ENCODE results near the gene PRCC. TPM values are rescaled to one million over a fixed set of nuclear protein-coding genes. Genes with fewer than 3 reads are reported as not detected.

PRCC gene
- total and polyA plus RNA-seq, 2 of the 13 experiments (the other 11 are each of a cell fraction or from before 2014, with no cell fraction given) = 24.2 to 40.5 TPM

DNA sequence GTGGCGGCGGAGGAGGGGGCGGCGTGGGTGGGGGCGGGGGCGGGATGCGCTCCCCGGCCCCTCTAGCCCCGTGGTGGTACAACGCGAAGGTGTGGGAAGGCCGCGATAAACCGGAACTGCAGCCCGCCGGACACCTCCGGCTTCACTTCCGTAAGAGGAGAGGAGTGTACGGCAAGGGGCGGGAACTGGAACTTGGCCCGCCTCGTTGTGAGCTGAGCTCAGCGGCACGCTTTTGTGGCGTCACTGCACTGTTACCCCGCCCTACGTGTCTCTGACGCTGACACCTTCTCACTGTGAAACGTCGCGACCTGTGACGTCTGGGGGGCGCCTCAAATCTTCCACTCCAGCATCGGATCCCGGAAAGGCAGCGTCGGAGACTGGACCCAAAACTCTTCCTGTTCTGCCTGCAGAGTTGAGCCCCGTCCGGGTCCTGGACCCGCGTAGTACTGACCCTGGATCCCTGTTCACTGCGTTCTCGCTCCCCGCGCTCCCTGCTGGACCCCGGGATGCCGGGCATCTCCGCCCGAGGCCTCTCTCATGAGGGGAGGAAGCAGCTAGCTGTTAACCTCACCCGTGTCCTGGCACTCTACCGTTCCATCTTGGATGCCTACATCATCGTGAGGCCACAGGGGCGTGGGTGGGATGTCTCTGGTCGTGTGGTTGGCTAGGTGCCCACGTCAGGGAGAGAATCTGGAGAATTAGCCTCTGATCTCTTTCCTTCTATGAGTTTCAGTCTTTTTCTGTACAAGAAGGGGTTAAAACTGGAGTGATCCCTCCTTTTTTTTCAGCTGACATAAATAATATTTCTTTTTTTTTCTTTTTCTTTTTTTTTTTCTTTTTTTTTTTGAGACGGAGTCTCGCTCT lies 38.5 kb upstream of the PRCC start, which contains the start of gene ISG20L2 (continued):
- no peak for TF ChIP-seq CEBPB (IDR thresholded peaks at IDR 0.05; ENCODE audit: borderline replicate concordance, low read depth, low read length)
- TF ChIP-seq, protein P1, sequence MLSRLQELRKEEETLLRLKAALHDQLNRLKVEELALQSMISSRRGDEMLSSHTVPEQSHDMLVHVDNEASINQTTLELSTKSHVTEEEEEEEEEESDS (CRISPR knock-in tag; IDR thresholded peaks at IDR 0.05; ENCODE audit: borderline replicate concordance) = no peak
- TF ChIP-seq SUZ12 (IDR thresholded peaks at IDR 0.05; ENCODE audit: low read depth, low read length) = no peak
- no peak for TF ChIP-seq ZNF510 (CRISPR knock-in tag; IDR thresholded peaks at IDR 0.05; ENCODE audit: low read depth)
- TF ChIP-seq PHF21A (CRISPR knock-in tag; IDR thresholded peaks at IDR 0.05) = no peak
- TF ChIP-seq TCF7L2 (IDR thresholded peaks at IDR 0.05; ENCODE audit: low read depth, low read length) = no peak
- no peak for TF ChIP-seq NFE2L1 (CRISPR knock-in tag; IDR thresholded peaks at IDR 0.05; ENCODE audit: borderline replicate concordance)
- TF ChIP-seq, protein P2, sequence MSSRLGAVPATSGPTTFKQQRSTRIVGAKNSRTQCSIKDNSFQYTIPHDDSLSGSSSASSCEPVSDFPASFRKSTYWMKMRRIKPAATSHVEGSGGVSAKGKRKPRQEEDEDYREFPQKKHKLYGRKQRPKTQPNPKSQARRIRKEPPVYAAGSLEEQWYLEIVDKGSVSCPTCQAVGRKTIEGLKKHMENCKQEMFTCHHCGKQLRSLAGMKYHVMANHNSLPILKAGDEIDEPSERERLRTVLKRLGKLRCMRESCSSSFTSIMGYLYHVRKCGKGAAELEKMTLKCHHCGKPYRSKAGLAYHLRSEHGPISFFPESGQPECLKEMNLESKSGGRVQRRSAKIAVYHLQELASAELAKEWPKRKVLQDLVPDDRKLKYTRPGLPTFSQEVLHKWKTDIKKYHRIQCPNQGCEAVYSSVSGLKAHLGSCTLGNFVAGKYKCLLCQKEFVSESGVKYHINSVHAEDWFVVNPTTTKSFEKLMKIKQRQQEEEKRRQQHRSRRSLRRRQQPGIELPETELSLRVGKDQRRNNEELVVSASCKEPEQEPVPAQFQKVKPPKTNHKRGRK (CRISPR knock-in tag; IDR thresholded peaks at IDR 0.05) = no peak
- no peak for TF ChIP-seq NCOA2 (CRISPR knock-in tag; IDR thresholded peaks at IDR 0.05)
- peak; percentile 86 for TF ChIP-seq PHF20 (CRISPR knock-in tag; IDR thresholded peaks at IDR 0.05)
- TF ChIP-seq BCL6 (CRISPR knock-in tag; IDR thresholded peaks at IDR 0.05) = no peak
- TF ChIP-seq DZIP1 (CRISPR knock-in tag; IDR thresholded peaks at IDR 0.05) = no peak
- no peak for TF ChIP-seq ATAD3A (CRISPR knock-in tag; IDR thresholded peaks at IDR 0.05)
- no peak for TF ChIP-seq ZNF333 (CRISPR knock-in tag; IDR thresholded peaks at IDR 0.05; ENCODE audit: borderline replicate concordance)
- no peak for TF ChIP-seq RAD51 (IDR thresholded peaks at IDR 0.05; ENCODE audit: borderline replicate concordance)
- no peak for TF ChIP-seq AGO1 (IDR thresholded peaks at IDR 0.05; ENCODE audit: low read depth, low read length, poor library complexity, severe bottlenecking)
- peak; percentile 30; the same call in 1 of the 2 replicates for TF ChIP-seq HNF4G (IDR thresholded peaks at IDR 0.05; ENCODE audit: borderline replicate concordance, low read depth, low read length)
- TF ChIP-seq HNF4G (CRISPR knock-in tag; IDR thresholded peaks at IDR 0.05; ENCODE audit: borderline replicate concordance, low read depth) = no peak
- TF ChIP-seq SMAD1 (CRISPR knock-in tag; IDR thresholded peaks at IDR 0.05; ENCODE audit: borderline replicate concordance, low read depth) = no peak
- TF ChIP-seq RXRB (CRISPR knock-in tag; IDR thresholded peaks at IDR 0.05; ENCODE audit: borderline replicate concordance) = no peak; the same call in 1 of the 2 replicates
- peak; percentile 44; the same call in 1 of the 2 replicates for TF ChIP-seq BRD4 (CRISPR knock-in tag; IDR thresholded peaks at IDR 0.05)
- TF ChIP-seq CBX5 (CRISPR knock-in tag; IDR thresholded peaks at IDR 0.05; ENCODE audit: borderline replicate concordance) = no peak
- no peak for TF ChIP-seq FOXC1 (CRISPR knock-in tag; IDR thresholded peaks at IDR 0.05; ENCODE audit: borderline replicate concordance)
- TF ChIP-seq ZNF276 (CRISPR knock-in tag; IDR thresholded peaks at IDR 0.05; ENCODE audit: low read depth) = no peak
